ENCODE results near the gene ARL8A.

Gene ARL8A

GRCh38 chr1:202129453-202130296 lies 14.9 kb downstream of the ARL8A start:
- H3K4me3 ChIP-seq (ENCODE audit: low read length, poor library complexity, severe bottlenecking), result no peak overlapping the region
- H4K20me1 ChIP-seq (ENCODE audit: insufficient read depth, low read length, poor library complexity, severe bottlenecking), result no peaks in the 10 kb centered on the region
- peaks cover 26% of the 10 kb centered on the region; the same call in 1 of the 2 replicates for H3K36me3 ChIP-seq (ENCODE audit: insufficient read depth, low read length)
- no peaks in the 10 kb centered on the region for H3K9me2 ChIP-seq (replicated peaks; ENCODE audit: low read depth, low read length)
- H3K4me2 ChIP-seq (ENCODE audit: low read depth, low read length, poor library complexity, severe bottlenecking), result no peak overlapping the region
- no peaks in the 10 kb centered on the region for H3K79me2 ChIP-seq (ENCODE audit: insufficient read depth, low read length)
- TF ChIP-seq EZH2phosphoT487 (IDR thresholded peaks at IDR 0.05; ENCODE audit: borderline replicate concordance), result no peak
- TF ChIP-seq CTCF (conservative IDR thresholded peaks at IDR 0.05; ENCODE audit: low read length), result no peak
- H3K27me3 ChIP-seq (ENCODE audit: insufficient read depth, low read length, poor library complexity, severe bottlenecking), result no peaks in the 10 kb centered on the region
- H3K4me1 ChIP-seq (ENCODE audit: insufficient read depth, low read length, poor library complexity, severe bottlenecking), result no peaks in the 10 kb centered on the region
- H3F3A ChIP-seq (ENCODE audit: low read depth), result no peaks in the 10 kb centered on the region
- H2AFZ ChIP-seq (ENCODE audit: low read length), result no peak overlapping the region
- no peak overlapping the region for H3K9ac ChIP-seq (ENCODE audit: low read depth, low read length, poor library complexity, severe bottlenecking)
- no peaks in the 10 kb centered on the region for H3K9me3 ChIP-seq (ENCODE audit: insufficient read depth, low read depth, low read length)

- Histone ChIP-seq H3K36me3 (ENCODE audit: insufficient read depth, low read length) (peaks cover 11% of the 10 kb centered on the region; the same call in 1 of the 2 replicates), H3K4me3 (ENCODE audit: low read length, poor library complexity, severe bottlenecking) (no peak overlapping the region), H3K4me1 (ENCODE audit: insufficient read depth, low read length, poor library complexity, severe bottlenecking) (no peaks in the 10 kb centered on the region), H3K9me2 (replicated peaks; ENCODE audit: low read depth, low read length) (no peaks in the 10 kb centered on the region), H3K9ac (ENCODE audit: low read depth, low read length, poor library complexity, severe bottlenecking) (no peak overlapping the region), H3K27me3 (ENCODE audit: insufficient read depth, low read length, poor library complexity, severe bottlenecking) (no peaks in the 10 kb centered on the region), H3K4me2 (ENCODE audit: low read depth, low read length, poor library complexity, severe bottlenecking) (no peak overlapping the region), H3K9me3 (ENCODE audit: insufficient read depth, low read depth, low read length) (no peaks in the 10 kb centered on the region), H4K20me1 (ENCODE audit: insufficient read depth, low read length, poor library complexity, severe bottlenecking) (no peaks in the 10 kb centered on the region), H3K79me2 (ENCODE audit: insufficient read depth, low read length) (no peaks in the 10 kb centered on the region), H3F3A (ENCODE audit: low read depth) (no peaks in the 10 kb centered on the region), H2AFZ (ENCODE audit: low read length) (no peak overlapping the region)
- no peak for TF ChIP-seq EZH2phosphoT487 (IDR thresholded peaks at IDR 0.05; ENCODE audit: borderline replicate concordance)
- TF ChIP-seq CTCF (conservative IDR thresholded peaks at IDR 0.05; ENCODE audit: low read length), result no peak
Measured at GRCh38 chr1:202127836-202128622, 16.5 kb downstream of the ARL8A start.

- no peak overlapping the region for H3K4me3 ChIP-seq (ENCODE audit: low read length, poor library complexity, severe bottlenecking)
- H3K4me1 ChIP-seq (ENCODE audit: insufficient read depth, low read length, poor library complexity, severe bottlenecking), result no peaks in the 10 kb centered on the region
- no peaks in the 10 kb centered on the region for H3F3A ChIP-seq (ENCODE audit: low read depth)
- no peak overlapping the region for H3K4me2 ChIP-seq (ENCODE audit: low read depth, low read length, poor library complexity, severe bottlenecking)
- TF ChIP-seq EZH2phosphoT487 (IDR thresholded peaks at IDR 0.05; ENCODE audit: borderline replicate concordance) (no peak), CTCF (conservative IDR thresholded peaks at IDR 0.05; ENCODE audit: low read length) (no peak)
- no peaks in the 10 kb centered on the region for H4K20me1 ChIP-seq (ENCODE audit: insufficient read depth, low read length, poor library complexity, severe bottlenecking)
- no peak overlapping the region for H2AFZ ChIP-seq (ENCODE audit: low read length)
- no peaks in the 10 kb centered on the region for H3K9me3 ChIP-seq (ENCODE audit: insufficient read depth, low read depth, low read length)
- H3K36me3 ChIP-seq (ENCODE audit: insufficient read depth, low read length), result peaks cover 2% of the 10 kb centered on the region; the same call in 1 of the 2 replicates
- H3K9ac ChIP-seq (ENCODE audit: low read depth, low read length, poor library complexity, severe bottlenecking), result no peak overlapping the region
- no peaks in the 10 kb centered on the region for H3K79me2 ChIP-seq (ENCODE audit: insufficient read depth, low read length)
- no peaks in the 10 kb centered on the region for H3K27me3 ChIP-seq (ENCODE audit: insufficient read depth, low read length, poor library complexity, severe bottlenecking)
- H3K9me2 ChIP-seq (replicated peaks; ENCODE audit: low read depth, low read length), result no peaks in the 10 kb centered on the region
Measured at GRCh38 chr1:202127061-202127460, 17.5 kb downstream of the ARL8A start.

All from Loucy (cell line).